NCI-H510A (cell line): Measurements from ENCODE around the gene C9orf78.

Source experiments
- DNase-seq: peaks from one replicate; lab custom pipeline; 2025; lab: John Stamatoyannopoulos, UW

C9orf78 gene

GRCh38 chr9:129835128-129835859 is at the start of gene C9orf78, which contains the start of gene USP20:
Gene C9orf78, minus strand, starts transcription at chr9:129835275. Its CDS starts 54 bp downstream, at chr9:129835221.
Gene USP20, plus strand, starts transcription at chr9:129835458. Its CDS starts 17,098 bp downstream, at chr9:129852556.
- peak; percentile 95 for DNase-seq

GRCh38 chr9:129884220-129885017 is 49.3 kb upstream of the C9orf78 start:
- DNase-seq = peak; percentile 75

GRCh38 chr9:129881547-129882324 is 46.7 kb upstream of the C9orf78 start:
- DNase-seq = no peak

- no peak for DNase-seq
These were observed 45.8 kb upstream of the C9orf78 start for GRCh38 chr9:129880654-129881546.

GRCh38 chr9:129879991-129880653 is 45.0 kb upstream of the C9orf78 start:
- DNase-seq = no peak

GRCh38 chr9:129879103-129879699 is 44.1 kb upstream of the C9orf78 start:
- DNase-seq = no peak

GRCh38 chr9:129878291-129878690 is 43.2 kb upstream of the C9orf78 start:
- no peak for DNase-seq

- no peak for DNase-seq
These were observed 41.7 kb upstream of the C9orf78 start for GRCh38 chr9:129876815-129877214.

- DNase-seq = no peak
These were observed 40.8 kb upstream of the C9orf78 start for GRCh38 chr9:129875687-129876395.

GRCh38 chr9:129875181-129875611 is 40.1 kb upstream of the C9orf78 start:
- DNase-seq = no peak

GRCh38 chr9:129874261-129875101 is 39.4 kb upstream of the C9orf78 start:
- no peak for DNase-seq

- no peak for DNase-seq
These were observed 38.6 kb upstream of the C9orf78 start for GRCh38 chr9:129873563-129874190.

GRCh38 chr9:129871046-129871445 is 36.0 kb upstream of the C9orf78 start:
- no peak for DNase-seq

- no peak for DNase-seq
These were observed 34.8 kb upstream of the C9orf78 start for GRCh38 chr9:129869585-129870501.

- DNase-seq = no peak
These were observed 33.9 kb upstream of the C9orf78 start for GRCh38 chr9:129868872-129869486.

GRCh38 chr9:129868023-129868871 is 33.2 kb upstream of the C9orf78 start:
- DNase-seq = no peak
